ENCODE results near the gene ATRAID.

Gene ATRAID

DNA sequence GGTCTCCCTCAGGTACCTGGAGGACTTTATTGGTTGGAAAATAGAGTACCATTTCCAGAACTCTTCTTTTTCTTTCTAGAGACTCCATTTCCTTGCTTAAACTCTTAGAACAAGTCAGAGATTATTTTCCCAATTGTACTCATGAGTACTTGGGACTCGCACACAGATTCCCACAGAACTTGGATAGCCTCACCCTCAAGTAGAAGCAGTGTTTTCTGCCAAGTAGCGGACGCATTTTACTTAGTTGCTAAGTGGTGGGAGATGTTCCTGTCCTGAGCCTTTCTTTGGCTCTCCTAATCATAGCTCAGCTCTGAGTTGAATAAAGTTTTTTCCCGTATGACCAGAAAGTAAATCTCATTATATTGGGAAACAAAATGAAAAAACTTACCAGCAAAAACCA, 33.8 kb downstream of the ATRAID start:
- peaks cover 45% of the 10 kb centered on the region for H3K36me3 ChIP-seq
- H3K4me3 ChIP-seq (ENCODE audit: low read depth, low read length) = no peak overlapping the region
- H3K27ac ChIP-seq = no peak overlapping the region
- no peaks in the 10 kb centered on the region for H3K9me3 ChIP-seq (ENCODE audit: severe bottlenecking)
- DNase-seq = no peak
- TF ChIP-seq, protein P1, sequence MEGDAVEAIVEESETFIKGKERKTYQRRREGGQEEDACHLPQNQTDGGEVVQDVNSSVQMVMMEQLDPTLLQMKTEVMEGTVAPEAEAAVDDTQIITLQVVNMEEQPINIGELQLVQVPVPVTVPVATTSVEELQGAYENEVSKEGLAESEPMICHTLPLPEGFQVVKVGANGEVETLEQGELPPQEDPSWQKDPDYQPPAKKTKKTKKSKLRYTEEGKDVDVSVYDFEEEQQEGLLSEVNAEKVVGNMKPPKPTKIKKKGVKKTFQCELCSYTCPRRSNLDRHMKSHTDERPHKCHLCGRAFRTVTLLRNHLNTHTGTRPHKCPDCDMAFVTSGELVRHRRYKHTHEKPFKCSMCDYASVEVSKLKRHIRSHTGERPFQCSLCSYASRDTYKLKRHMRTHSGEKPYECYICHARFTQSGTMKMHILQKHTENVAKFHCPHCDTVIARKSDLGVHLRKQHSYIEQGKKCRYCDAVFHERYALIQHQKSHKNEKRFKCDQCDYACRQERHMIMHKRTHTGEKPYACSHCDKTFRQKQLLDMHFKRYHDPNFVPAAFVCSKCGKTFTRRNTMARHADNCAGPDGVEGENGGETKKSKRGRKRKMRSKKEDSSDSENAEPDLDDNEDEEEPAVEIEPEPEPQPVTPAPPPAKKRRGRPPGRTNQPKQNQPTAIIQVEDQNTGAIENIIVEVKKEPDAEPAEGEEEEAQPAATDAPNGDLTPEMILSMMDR (IDR thresholded peaks at IDR 0.05; ENCODE audit: low read depth, low read length) = no peak
- H3K27me3 ChIP-seq (ENCODE audit: insufficient read depth, low read depth, severe bottlenecking) = no peaks in the 10 kb centered on the region

DNA sequence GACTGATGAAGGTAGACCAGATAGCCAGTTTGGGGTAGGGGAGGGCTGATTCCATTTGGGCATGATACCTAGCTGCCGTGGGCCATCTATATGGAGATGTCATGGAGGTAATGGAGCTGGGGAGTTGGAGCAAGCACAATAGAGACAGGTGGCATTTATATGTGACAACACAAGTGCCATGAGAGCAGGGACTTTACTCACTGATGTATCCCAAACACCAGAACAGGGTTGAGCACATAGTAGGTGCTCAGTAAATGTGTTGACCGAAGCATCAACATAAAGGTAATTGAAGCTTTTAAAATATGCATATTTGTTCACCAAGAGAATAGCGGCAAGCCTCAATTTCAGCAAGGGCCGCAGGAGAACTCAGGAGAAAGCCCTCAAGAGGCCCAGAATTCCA, 36.1 kb downstream of the ATRAID start:
- DNase-seq = no peak
- Histone ChIP-seq H3K36me3 (peaks cover 22% of the 10 kb centered on the region), H3K9me3 (ENCODE audit: severe bottlenecking) (no peaks in the 10 kb centered on the region), H3K27ac (no peak overlapping the region), H3K27me3 (ENCODE audit: insufficient read depth, low read depth, severe bottlenecking) (no peaks in the 10 kb centered on the region), H3K4me3 (ENCODE audit: low read depth, low read length) (no peak overlapping the region)
- TF ChIP-seq, protein P1 (IDR thresholded peaks at IDR 0.05; ENCODE audit: low read depth, low read length) = no peak

DNA sequence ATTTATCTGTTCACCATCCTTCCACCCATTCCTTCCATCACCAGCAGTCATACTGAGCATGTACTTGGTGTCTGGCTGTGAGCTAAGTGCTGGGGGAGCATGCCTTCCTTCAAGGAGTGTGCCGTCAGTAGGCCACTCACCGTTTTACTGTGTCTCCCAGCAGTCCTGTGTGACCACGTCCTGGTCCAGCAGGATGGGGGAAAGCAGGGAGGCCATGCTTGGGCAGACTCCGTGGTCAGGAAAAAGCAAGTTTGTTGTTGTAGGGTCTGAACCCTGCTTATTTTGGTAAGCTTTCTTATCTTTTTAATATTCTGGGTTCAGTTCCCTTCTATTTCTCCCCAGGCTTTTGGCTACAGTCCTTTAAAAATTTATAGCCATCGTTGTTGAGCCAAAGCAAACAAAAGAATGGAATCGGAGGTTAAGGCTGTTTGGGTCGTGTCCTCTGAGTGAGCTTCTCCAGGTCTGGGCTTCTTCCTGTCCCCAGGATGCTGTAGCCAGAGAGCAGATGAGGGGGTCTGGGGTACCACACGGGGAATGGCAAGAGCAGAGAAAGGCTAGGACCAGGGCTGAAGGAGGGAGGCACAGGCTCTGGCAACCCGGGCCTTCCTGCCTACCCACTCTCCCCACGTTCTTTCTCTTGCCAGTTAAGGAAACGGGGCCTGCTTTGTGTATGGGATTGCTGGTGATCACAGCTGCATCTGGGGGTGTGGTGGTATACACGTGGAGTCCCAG, 37.5 kb downstream of the ATRAID start:
- no peak for DNase-seq
- no peaks in the 10 kb centered on the region for H3K27me3 ChIP-seq (ENCODE audit: insufficient read depth, low read depth, severe bottlenecking)
- TF ChIP-seq, protein P1 (IDR thresholded peaks at IDR 0.05; ENCODE audit: low read depth, low read length) = no peak
- no peaks in the 10 kb centered on the region for H3K9me3 ChIP-seq (ENCODE audit: severe bottlenecking)
- no peak overlapping the region for H3K27ac ChIP-seq
- peaks cover 8% of the 10 kb centered on the region for H3K36me3 ChIP-seq
- no peak overlapping the region for H3K4me3 ChIP-seq (ENCODE audit: low read depth, low read length)

DNA sequence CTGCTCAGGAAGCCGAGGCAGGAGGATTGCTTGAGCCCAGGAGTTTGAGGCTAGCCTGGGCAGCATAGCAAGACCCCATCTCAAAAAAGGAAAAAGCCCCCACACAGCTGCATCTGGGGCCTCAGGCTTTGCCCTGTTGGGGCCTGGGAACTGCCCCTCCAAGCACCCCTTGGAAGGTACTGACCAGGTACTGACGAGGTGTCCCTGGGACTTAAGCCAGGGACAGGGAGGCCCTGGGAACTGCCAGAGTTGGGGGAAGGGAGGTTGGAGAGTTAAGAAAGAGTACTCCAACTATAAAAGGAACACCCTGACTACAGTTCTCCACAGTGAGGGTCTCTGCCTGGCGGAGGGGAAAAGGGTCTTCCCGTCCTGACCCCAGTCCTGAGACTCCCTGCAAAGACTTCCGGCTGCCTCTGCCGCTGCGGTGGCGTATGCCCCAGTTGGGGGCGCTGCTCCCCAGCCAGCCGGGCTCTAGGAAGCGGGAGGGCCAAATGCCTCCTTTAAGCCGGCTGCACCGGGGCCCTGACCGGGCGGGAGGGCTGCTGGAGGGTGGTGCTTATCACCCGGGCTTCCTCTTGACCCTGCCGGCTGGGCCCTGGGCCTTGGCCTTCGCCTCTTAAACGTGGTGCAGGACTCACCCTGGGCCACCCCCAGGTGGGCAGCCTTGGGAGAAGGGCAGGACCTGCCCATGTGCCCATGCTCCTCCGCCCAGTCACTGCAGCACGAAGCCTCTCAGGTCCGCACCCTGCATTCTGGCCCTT, 38.2 kb downstream of the ATRAID start:
- TF ChIP-seq, protein P1 (IDR thresholded peaks at IDR 0.05; ENCODE audit: low read depth, low read length) = peak; percentile 98
- Histone ChIP-seq H3K4me3 (ENCODE audit: low read depth, low read length) (no peak overlapping the region), H3K27ac (peak overlapping the region; percentile 63), H3K36me3 (peaks cover under 1% of the 10 kb centered on the region; the same call in 1 of the 2 replicates), H3K27me3 (ENCODE audit: insufficient read depth, low read depth, severe bottlenecking) (no peaks in the 10 kb centered on the region), H3K9me3 (ENCODE audit: severe bottlenecking) (no peaks in the 10 kb centered on the region)
- DNase-seq = peak; percentile 94

GRCh38 chr2:27250652-27251379, 39.0 kb downstream of the ATRAID start:
- no peak overlapping the region for H3K4me3 ChIP-seq (ENCODE audit: low read depth, low read length)
- H3K9me3 ChIP-seq (ENCODE audit: severe bottlenecking) = no peaks in the 10 kb centered on the region

More at GRCh38 chr2:27250652-27251379, 39.0 kb downstream of the ATRAID start:
- TF ChIP-seq, protein P1 (IDR thresholded peaks at IDR 0.05; ENCODE audit: low read depth, low read length) = no peak
- H3K36me3 ChIP-seq = no peaks in the 10 kb centered on the region
- peak; percentile 25 for DNase-seq
- no peaks in the 10 kb centered on the region for H3K27me3 ChIP-seq (ENCODE audit: insufficient read depth, low read depth, severe bottlenecking)
- peak overlapping the region; percentile 63 for H3K27ac ChIP-seq
